Mesothelial cell of epicardium (in vitro differentiated cells): ENCODE results near the gene SAMD3. TPM values are rescaled to one million over a fixed set of nuclear protein-coding genes. Genes with fewer than 3 reads are reported as not detected.
"Not testable (repeated sequence)": the region's sequence is repeated elsewhere in the genome, so short reads cannot be mapped to it uniquely, and the experiment has no call there.

Experiments used
- DNase-seq, 2 experiments: peaks; one replicate each; pipeline ENCODE4 v3.0.0; 2021; ENCODE audit warnings: low spot score in 2 of 2; ENCODE audit not compliant: unreplicated experiment in 2 of 2
- H3K27ac Mint-ChIP-seq: 2 replicates; pipeline ENCODE4 v1.8.0; 2021; ENCODE audit warnings: mixed read lengths
- H3K27me3 Mint-ChIP-seq: 2 replicates; pipeline ENCODE4 v1.8.0; 2021; ENCODE audit warnings: low read depth, mixed read lengths
- H3K36me3 Mint-ChIP-seq: 2 replicates; pipeline ENCODE4 v1.8.0; 2021; ENCODE audit warnings: mixed read lengths
- H3K4me1 Mint-ChIP-seq: 2 replicates; pipeline ENCODE4 v1.8.0; 2021; ENCODE audit warnings: mixed read lengths
- H3K4me3 Mint-ChIP-seq: 2 replicates; pipeline ENCODE4 v1.8.0; 2021; ENCODE audit warnings: mild to moderate bottlenecking, moderate library complexity, mixed read lengths
- H3K9me3 Mint-ChIP-seq: 2 replicates; pipeline ENCODE4 v1.8.0; 2021; ENCODE audit warnings: mixed read lengths
- total RNA-seq: library from RNA; stranded (reverse); gene quantifications from 3 replicates; pipeline ENCODE4 v1.2.1, GENCODE V29; 2021
- TF ChIP-seq, protein P1 (sequence below): fragments of 200-600 bp; sonication (generic); IDR thresholded peaks from one replicate; pipeline ENCODE4 v1.5.0; 2021; ENCODE audit warnings: antibody characterized with exemption; ENCODE audit not compliant: unreplicated experiment

Gene SAMD3
- total RNA-seq, 1 donor from 2014 or later = 0.49 TPM

DNA sequence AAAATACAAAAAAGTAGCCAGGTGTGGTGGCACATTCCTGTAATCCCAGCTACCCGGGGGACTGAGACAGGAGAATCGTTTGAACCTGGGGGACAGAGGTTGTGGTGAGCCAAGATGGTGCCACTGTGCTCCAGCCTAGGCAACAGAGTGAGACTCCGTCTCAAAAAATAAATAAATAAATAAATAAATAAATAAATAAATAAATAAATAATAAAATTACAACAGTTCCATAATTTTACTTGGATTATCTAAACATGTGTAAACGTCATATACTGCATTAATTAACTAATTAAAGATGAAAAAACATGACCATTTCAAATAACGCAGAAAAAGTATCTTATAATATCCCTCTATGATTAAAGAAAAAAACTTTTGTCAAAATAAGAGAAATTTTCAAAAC, 65.8 kb downstream of the SAMD3 start:
- peaks cover 3% of the 10 kb centered on the region for H3K36me3 Mint-ChIP-seq
- no peak overlapping the region for H3K4me3 Mint-ChIP-seq

GRCh38 chr6:130152908-130153510, 69.7 kb downstream of the SAMD3 start:
- no peak overlapping the region for H3K27ac Mint-ChIP-seq
- no peak overlapping the region for H3K4me3 Mint-ChIP-seq
- TF ChIP-seq, protein P1, sequence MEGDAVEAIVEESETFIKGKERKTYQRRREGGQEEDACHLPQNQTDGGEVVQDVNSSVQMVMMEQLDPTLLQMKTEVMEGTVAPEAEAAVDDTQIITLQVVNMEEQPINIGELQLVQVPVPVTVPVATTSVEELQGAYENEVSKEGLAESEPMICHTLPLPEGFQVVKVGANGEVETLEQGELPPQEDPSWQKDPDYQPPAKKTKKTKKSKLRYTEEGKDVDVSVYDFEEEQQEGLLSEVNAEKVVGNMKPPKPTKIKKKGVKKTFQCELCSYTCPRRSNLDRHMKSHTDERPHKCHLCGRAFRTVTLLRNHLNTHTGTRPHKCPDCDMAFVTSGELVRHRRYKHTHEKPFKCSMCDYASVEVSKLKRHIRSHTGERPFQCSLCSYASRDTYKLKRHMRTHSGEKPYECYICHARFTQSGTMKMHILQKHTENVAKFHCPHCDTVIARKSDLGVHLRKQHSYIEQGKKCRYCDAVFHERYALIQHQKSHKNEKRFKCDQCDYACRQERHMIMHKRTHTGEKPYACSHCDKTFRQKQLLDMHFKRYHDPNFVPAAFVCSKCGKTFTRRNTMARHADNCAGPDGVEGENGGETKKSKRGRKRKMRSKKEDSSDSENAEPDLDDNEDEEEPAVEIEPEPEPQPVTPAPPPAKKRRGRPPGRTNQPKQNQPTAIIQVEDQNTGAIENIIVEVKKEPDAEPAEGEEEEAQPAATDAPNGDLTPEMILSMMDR = no peak
- peaks cover 1% of the 10 kb centered on the region for H3K9me3 Mint-ChIP-seq
- H3K36me3 Mint-ChIP-seq = peaks cover 16% of the 10 kb centered on the region
- H3K4me1 Mint-ChIP-seq = no peaks in the 10 kb centered on the region
- H3K27me3 Mint-ChIP-seq = no peaks in the 10 kb centered on the region
- no peak for DNase-seq

More for the DNA sequence above, 65.8 kb downstream of the SAMD3 start:
- no peak for DNase-seq
- Mint-ChIP-seq H3K9me3 (peaks cover 17% of the 10 kb centered on the region), H3K4me1 (no peaks in the 10 kb centered on the region), H3K27me3 (no peaks in the 10 kb centered on the region), H3K27ac (no peak overlapping the region)
- TF ChIP-seq, protein P1 = no peak

DNA sequence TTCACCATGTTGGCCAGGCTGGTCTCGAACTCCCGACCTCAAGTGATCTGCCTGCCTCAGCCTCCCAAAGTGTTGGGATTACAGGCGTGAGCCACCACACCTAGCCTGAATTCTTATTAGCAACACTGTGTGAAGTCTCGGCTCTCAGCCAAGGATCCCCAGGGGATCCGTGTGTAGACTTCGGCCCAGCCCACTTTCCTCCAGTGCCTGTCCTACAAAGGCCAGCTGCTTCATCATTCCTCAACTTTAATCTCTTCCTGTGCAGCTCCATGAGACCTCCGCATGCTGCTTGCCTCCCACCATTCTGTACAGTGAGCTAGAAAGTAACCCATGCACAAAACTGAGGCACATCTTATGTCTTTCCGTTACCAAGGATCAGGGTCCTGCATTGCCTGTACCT, 71.8 kb downstream of the SAMD3 start:
- TF ChIP-seq, protein P1 = no peak
- no peaks in the 10 kb centered on the region for H3K27me3 Mint-ChIP-seq
- no peak for DNase-seq

DNA sequence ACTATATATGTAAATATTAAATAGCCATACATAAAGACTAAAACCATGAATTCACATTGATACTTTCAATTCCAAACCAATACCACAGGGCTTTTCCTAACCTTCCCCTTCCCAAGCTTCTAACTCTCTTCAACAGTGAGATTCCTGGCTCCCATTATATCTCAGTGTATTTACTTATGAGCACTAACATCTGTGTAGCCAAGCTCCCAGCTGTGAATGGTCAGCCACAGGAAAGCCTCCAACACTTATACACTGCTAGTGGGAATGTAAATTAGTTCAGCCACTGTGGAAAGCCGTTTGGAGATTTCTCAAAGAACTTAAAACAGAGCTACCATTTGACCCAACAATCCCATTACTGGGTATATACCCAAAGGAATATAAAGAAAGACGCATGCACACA, 73.7 kb downstream of the SAMD3 start:
- H3K4me1 Mint-ChIP-seq, H3K27me3 Mint-ChIP-seq, H3K4me3 Mint-ChIP-seq, H3K9me3 Mint-ChIP-seq, DNase-seq, H3K27ac Mint-ChIP-seq: not testable (repeated sequence)
- peaks cover 18% of the 10 kb centered on the region for H3K36me3 Mint-ChIP-seq

More for the DNA sequence above, 71.8 kb downstream of the SAMD3 start:
- no peaks in the 10 kb centered on the region for H3K9me3 Mint-ChIP-seq
- no peak overlapping the region for H3K27ac Mint-ChIP-seq
- H3K36me3 Mint-ChIP-seq = peaks cover 17% of the 10 kb centered on the region
- H3K4me1 Mint-ChIP-seq = no peaks in the 10 kb centered on the region
- no peak overlapping the region for H3K4me3 Mint-ChIP-seq

DNA sequence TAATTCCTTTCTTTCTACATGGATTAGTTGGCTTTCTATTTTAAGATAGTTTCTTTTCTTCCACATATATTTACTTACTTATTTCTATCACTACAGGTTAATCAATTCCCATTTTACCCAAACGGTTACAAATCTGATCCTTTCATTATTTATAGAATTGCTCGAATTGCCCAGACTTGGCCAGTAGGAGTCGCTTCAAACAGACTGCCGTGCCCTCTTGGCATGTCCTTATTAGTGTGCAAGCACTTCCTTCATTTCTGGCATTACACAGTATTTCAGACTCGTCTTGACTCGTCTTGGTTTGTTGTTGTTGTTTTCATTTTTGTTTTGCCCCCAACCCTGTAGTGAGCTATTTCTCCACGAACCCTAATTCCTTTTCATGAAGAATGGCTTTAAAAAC, 74.6 kb downstream of the SAMD3 start:
- no peak for DNase-seq
- TF ChIP-seq, protein P1 = no peak
- Mint-ChIP-seq H3K36me3 (peaks cover 24% of the 10 kb centered on the region), H3K27me3 (no peaks in the 10 kb centered on the region), H3K4me1 (no peaks in the 10 kb centered on the region), H3K9me3 (no peaks in the 10 kb centered on the region), H3K27ac (no peak overlapping the region), H3K4me3 (no peak overlapping the region)

- Mint-ChIP-seq H3K9me3 (no peaks in the 10 kb centered on the region), H3K4me3 (no peak overlapping the region), H3K4me1 (no peaks in the 10 kb centered on the region)
Observed at GRCh38 chr6:130147111-130147510, 75.6 kb downstream of the SAMD3 start.

More at GRCh38 chr6:130147111-130147510, 75.6 kb downstream of the SAMD3 start:
- Mint-ChIP-seq H3K36me3 (peaks cover 31% of the 10 kb centered on the region), H3K27ac (no peak overlapping the region), H3K27me3 (no peaks in the 10 kb centered on the region)
- no peak for DNase-seq
- TF ChIP-seq, protein P1 = no peak
